Measurements from ENCODE around the gene FLVCR1.
"Not testable (repeated sequence)": the region's sequence is repeated elsewhere in the genome, so short reads cannot be mapped to it uniquely, and the experiment has no call there.

The FLVCR1 gene

DNA sequence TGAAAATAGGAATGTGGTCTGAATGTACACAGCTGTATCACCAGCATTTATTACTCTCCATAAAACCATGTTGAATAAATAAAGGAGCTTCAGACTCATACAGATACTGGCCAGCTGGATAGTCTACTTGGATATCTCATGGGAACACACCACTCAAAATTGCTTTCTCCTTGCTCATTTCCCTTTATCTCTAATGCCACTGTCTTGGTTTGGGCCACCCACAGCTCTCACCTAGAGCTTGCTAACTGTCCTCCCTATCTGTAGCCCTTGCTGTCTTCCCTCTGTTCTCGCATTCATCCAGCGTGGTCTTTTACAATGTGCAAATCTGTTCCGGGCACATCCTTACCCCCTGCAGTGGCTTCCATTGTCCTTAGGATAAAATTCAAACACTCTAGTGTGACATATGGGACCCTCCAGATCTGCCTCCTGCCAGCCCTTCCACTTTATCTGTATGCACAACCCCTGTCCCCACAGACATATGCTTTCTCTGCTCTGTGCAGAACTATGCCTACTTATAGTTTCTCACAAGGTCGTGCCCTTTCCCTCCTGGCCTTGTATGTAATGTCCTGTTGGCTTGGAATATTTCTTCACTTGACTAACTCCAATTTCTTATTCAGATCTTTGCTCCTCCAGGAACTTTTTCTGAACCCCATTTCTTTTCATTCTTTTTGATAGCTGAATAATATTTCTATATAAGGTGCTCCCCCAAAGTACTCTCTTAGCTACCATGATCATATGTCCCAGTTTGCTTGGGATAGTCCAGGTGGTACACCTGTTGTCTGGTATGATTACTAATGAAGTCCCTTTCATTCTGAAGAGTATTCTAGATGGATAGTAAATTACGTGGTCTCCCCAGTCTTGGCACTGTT, 2.9 kb downstream of the FLVCR1 start:
- DNase-seq (ENCODE audit: low read depth): no peak

GRCh38 chr1:212862111-212862690, 4.1 kb downstream of the FLVCR1 start:
- DNase-seq (ENCODE audit: low read depth): no peak

DNA sequence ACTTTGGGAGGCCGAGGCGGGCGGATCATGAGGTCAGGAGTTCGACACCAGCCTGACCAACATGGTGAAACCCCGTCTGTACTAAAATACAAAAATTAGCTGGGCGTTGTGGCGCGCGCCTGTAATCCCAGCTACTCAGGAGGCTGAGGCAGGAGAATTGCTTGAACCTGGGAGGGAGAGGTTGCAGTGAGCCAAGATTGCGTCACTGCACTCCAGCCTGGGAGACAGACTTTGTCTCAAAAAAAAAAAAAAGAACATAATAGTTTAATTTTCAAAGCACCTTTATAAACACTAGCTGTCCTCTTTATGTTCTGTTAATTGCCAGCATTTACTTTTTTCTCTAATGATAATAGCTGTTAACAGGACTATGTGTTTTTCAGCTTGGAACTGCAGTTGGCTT, 5.3 kb downstream of the FLVCR1 start:
- not testable (repeated sequence) for DNase-seq (ENCODE audit: low read depth)

- DNase-seq (ENCODE audit: low read depth): no peak
Measured at GRCh38 chr1:212864201-212864600, 6.1 kb downstream of the FLVCR1 start.

GRCh38 chr1:212867192-212867591, 9.1 kb downstream of the FLVCR1 start:
- DNase-seq (ENCODE audit: low read depth): no peak

GRCh38 chr1:212871976-212872375, 13.9 kb downstream of the FLVCR1 start:
- no peak for DNase-seq (ENCODE audit: low read depth)

DNA sequence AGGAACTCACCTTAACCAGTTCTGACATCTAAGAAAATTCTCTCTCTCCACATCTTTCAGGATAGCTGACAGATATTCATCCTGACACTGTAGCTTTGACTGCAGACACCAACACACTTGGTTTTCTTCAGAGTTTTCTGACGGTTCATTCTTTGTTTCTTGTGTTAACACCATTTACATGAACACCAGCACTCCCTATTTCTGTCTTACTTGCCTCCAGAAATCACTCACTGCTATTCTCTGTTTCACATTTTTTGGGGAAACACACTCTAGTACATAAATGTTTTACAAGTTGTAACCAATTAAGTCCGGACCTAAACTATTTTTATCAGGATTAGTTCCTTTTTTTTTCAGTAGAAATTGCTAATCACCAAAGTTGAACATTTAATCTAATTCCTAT, 15.4 kb downstream of the FLVCR1 start:
- no peak for DNase-seq (ENCODE audit: low read depth)

GRCh38 chr1:212878418-212878817, 20.3 kb downstream of the FLVCR1 start:
- no peak for DNase-seq (ENCODE audit: low read depth)

DNA sequence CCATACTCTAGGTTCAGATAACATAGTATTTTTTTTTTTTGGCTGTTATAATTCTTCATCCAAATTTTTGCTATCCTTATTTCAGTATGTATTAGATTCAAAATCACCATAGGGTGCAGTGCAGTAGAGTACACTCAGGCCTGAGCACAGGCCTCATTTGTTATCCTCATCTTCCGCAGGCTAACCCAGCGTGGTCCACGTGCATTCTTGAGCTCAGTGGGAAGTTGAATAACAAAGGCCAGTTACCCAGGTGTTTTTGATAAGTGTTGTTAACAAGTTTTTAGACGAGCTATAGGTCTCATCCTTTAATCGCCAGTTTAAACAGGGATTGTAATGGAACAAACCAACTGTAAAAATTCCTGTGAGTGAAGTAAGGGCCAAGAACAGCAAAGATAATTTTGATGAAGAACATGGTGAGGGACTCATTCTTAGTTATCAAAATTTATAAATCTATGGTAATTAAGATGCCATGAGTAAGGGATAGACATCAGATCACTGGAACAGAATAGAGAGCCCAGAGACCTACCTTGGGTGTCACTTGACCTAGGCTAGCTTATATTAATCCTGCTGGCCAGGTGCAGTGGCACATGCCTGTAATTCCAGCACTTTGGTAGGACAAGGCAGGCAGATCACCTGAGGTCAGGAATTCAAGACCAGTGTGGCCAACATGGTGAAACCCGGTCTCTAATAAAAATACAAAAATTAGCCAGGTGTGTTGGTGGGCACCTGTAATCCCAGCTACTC, 22.0 kb downstream of the FLVCR1 start:
- DNase-seq (ENCODE audit: low read depth): no peak

- DNase-seq (ENCODE audit: low read depth): no peak
Measured at GRCh38 chr1:212884592-212884991, 26.5 kb downstream of the FLVCR1 start.

DNA sequence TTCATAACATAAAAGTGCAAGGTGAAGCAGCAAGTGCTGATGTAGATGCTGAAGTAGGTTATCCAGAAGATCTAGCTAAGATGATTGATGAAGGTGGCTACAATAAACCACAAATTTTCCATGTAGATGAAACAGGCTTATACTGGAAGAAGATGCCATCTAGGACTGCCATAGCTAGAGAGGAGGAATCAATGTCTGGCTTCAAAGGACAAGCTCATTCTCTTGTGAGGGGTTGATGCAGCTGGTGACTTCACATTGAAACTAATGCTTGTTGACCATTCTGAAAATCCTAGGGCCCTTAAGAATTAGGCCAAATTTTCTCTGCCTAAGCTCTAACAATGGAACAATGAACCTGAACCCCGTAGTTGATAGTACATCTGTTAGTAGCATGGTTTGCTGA, 34.0 kb downstream of the FLVCR1 start:
- DNase-seq (ENCODE audit: low read depth): no peak

- DNase-seq (ENCODE audit: low read depth): no peak
Measured at GRCh38 chr1:212899845-212900244, 41.8 kb downstream of the FLVCR1 start.

GRCh38 chr1:212901290-212901689, 43.2 kb downstream of the FLVCR1 start:
- DNase-seq (ENCODE audit: low read depth): no peak

GRCh38 chr1:212902054-212902453, 44.0 kb downstream of the FLVCR1 start:
- no peak for DNase-seq (ENCODE audit: low read depth)

GRCh38 chr1:212903664-212904063, 45.6 kb downstream of the FLVCR1 start:
- DNase-seq (ENCODE audit: low read depth): no peak

GRCh38 chr1:212908071-212908470, 50.0 kb downstream of the FLVCR1 start:
- DNase-seq (ENCODE audit: low read depth): not testable (repeated sequence)

DNA sequence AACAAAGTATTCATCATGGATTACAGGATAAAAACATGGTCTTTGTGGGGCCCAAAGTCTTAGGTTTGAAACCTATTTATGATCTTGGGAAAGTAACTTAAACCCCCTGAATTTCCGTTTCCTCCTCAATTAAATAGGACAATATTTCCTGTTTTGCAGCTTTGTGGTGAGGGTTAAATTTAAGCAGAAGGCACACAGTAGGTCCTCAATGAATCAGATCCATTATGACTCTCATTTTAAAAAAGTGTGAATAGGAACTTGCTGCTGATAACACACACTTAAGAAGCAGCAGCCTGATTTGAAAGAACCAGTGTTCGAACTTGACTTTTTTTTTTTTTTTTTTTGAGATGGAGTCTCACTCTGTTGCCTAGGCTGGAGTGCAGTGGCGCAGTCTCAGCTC, 50.9 kb downstream of the FLVCR1 start:
- no peak for DNase-seq (ENCODE audit: low read depth)

- no peak for DNase-seq (ENCODE audit: low read depth)
Measured at GRCh38 chr1:212909652-212910063, 51.6 kb downstream of the FLVCR1 start.

- DNase-seq (ENCODE audit: low read depth): not testable (repeated sequence)
Measured at GRCh38 chr1:212910213-212910612, 52.1 kb downstream of the FLVCR1 start.

- not testable (repeated sequence) for DNase-seq (ENCODE audit: low read depth)
Measured at GRCh38 chr1:212913638-212914037, 55.6 kb downstream of the FLVCR1 start.

DNA sequence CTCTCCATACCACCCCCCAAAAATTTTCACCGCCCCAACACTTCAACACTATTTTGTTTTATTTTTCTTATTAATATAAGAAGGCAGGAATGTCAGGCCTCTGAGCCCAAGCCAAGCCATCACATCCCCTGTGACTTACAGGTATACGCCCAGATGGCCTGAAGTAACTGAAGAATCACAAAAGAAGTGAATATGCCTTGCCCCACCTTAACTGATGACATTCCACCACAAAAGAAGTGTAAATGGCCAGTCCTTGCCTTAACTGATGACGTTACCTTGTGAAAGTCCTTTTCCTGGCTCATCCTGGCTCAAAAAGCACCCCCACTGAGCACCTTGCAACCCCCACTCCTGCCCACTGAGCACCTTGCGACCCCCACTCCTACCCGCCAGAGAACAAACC, 56.0 kb downstream of the FLVCR1 start:
- DNase-seq (ENCODE audit: low read depth): not testable (repeated sequence)

- no peak for DNase-seq (ENCODE audit: low read depth)
Measured at GRCh38 chr1:212914789-212915188, 56.7 kb downstream of the FLVCR1 start.
